IPS-18a (cell line): ENCODE results near the gene HMCN2.

Experiments
- H3K27ac ChIP-seq: one replicate; pipeline ENCODE4 v1.5.1; 2013; ENCODE audit warnings: low read length
- H3K27me3 ChIP-seq: one replicate; pipeline ENCODE4 v1.6.1; 2013; ENCODE audit warnings: mild to moderate bottlenecking, low read length; ENCODE audit not compliant: control insufficient read depth, insufficient read depth
- H3K36me3 ChIP-seq: one replicate; pipeline ENCODE4 v1.6.1; 2013; ENCODE audit warnings: low read depth, low read length; ENCODE audit not compliant: control insufficient read depth
- H3K4me1 ChIP-seq: one replicate; pipeline ENCODE4 v1.6.1; 2013; ENCODE audit warnings: low read depth, low read length; ENCODE audit not compliant: control insufficient read depth
- H3K4me3 ChIP-seq: one replicate; pipeline ENCODE4 v1.5.1; 2013; ENCODE audit warnings: low read length
- H3K9ac ChIP-seq: one replicate; pipeline ENCODE4 v1.6.1; 2013; ENCODE audit warnings: mild to moderate bottlenecking, low read length, moderate library complexity
- H3K9me3 ChIP-seq: one replicate; pipeline ENCODE4 v1.6.1; 2013; ENCODE audit warnings: low read depth, low read length; ENCODE audit not compliant: control insufficient read depth

The HMCN2 gene

DNA sequence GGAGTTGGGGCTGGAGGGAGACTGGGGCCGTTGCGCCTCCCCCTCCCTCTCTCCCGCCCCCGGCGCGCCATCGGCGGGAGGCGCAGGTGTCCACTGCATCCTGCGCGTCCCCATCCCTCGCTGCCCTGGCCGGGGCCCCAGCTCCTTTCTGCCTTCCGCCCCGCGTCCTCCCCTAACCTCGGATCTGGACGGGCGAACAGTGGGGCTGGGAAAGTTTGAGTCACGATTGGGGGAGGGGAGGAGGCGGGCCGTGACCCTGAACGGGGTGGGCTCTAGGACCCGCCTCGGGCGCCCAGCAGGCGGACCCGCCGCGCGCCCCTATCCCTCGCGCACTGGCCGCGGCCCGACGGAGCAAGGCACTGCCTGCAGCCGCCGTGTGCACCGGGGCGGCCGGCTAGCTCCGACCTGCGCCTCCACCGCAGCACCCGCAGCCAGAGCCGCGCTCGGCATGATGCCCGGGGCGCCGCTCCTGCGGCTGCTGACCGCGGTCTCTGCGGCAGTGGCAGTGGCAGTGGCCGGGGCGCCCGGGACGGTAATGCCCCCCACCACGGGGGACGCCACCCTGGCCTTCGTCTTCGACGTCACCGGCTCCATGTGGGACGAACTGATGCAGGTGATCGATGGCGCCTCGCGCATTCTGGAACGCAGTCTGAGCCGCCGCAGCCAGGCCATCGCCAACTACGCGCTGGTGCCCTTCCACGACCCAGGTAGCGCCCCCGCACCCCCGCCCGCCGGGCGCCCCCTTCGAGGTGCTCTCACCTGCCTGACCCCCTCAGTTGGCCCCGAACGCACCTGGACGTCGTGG lies at the start of gene HMCN2:
Gene HMCN2, plus strand, starts transcription at position 330 of the 805 bp plus-strand sequence. Its CDS starts 119 bp downstream, at position 449.
- H3K9ac ChIP-seq = peak within 1 kb of the TSS; percentile 14
- no peak within 1 kb of the TSS for H3K27ac ChIP-seq
- H3K4me1 ChIP-seq = peaks cover 20% of the 10 kb centered on the region
- H3K27me3 ChIP-seq = peaks cover 36% of the 10 kb centered on the region
- no peaks in the 10 kb centered on the region for H3K36me3 ChIP-seq
- H3K9me3 ChIP-seq = no peaks in the 10 kb centered on the region
- peak within 1 kb of the TSS; percentile 42 for H3K4me3 ChIP-seq

DNA sequence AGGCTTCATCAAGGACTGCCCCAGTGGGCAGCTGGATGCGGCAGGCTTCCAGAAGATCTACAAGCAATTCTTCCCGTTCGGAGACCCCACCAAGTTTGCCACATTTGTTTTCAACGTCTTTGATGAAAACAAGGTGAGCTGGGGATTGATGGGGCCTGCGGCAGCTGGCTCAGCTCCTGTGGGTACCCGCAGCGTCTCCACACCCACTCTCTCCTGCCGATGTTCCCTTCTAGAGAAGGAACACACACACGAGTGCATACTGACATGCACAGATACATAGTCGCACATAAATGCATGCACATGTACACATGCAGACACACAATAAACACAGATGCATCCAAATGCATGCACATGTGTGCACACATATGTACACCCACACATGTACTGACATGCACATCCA lies 47.7 kb upstream of the HMCN2 start:
- no peak overlapping the region for H3K4me3 ChIP-seq
- H3K4me1 ChIP-seq = peaks cover 12% of the 10 kb centered on the region
- H3K27ac ChIP-seq = no peak overlapping the region
- H3K36me3 ChIP-seq = peaks cover 6% of the 10 kb centered on the region
- no peaks in the 10 kb centered on the region for H3K9me3 ChIP-seq
- H3K9ac ChIP-seq = no peak overlapping the region
- H3K27me3 ChIP-seq = no peaks in the 10 kb centered on the region

DNA sequence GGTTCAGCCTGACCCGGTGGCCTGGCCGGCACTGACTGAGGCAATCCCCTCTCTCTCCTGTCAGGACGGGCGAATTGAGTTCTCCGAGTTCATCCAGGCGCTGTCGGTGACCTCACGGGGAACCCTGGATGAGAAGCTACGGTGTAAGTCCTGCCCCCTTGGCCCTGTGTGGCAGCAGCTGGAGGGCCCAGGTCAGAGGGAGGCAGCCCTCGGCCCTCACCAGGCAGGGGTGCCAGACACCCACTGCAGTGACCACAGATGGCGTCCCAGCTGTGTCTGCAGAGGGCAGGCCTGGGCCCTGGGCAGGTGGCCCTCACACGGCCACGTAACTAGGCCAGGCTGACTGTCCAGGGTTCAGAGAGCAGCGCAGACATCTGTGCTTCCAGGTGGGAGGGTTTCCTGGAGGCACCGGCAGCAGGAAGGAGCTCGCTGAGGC lies 45.9 kb upstream of the HMCN2 start:
- H3K27me3 ChIP-seq = no peaks in the 10 kb centered on the region
- H3K36me3 ChIP-seq = peaks cover 6% of the 10 kb centered on the region
- peaks cover 4% of the 10 kb centered on the region for H3K4me1 ChIP-seq
- H3K4me3 ChIP-seq = no peak overlapping the region
- H3K9me3 ChIP-seq = no peaks in the 10 kb centered on the region
- no peak overlapping the region for H3K27ac ChIP-seq
- no peak overlapping the region for H3K9ac ChIP-seq

- peaks cover 6% of the 10 kb centered on the region for H3K36me3 ChIP-seq
- H3K27ac ChIP-seq = no peak overlapping the region
- no peak overlapping the region for H3K9ac ChIP-seq
- no peaks in the 10 kb centered on the region for H3K27me3 ChIP-seq
- no peak overlapping the region for H3K4me3 ChIP-seq
- H3K4me1 ChIP-seq = no peaks in the 10 kb centered on the region
- H3K9me3 ChIP-seq = no peaks in the 10 kb centered on the region
These were observed 45.2 kb upstream of the HMCN2 start for GRCh38 chr9:130220352-130220751.

- peaks cover 5% of the 10 kb centered on the region for H3K36me3 ChIP-seq
- no peak overlapping the region for H3K27ac ChIP-seq
- no peak overlapping the region for H3K9ac ChIP-seq
- no peaks in the 10 kb centered on the region for H3K9me3 ChIP-seq
- H3K4me3 ChIP-seq = no peak overlapping the region
- H3K27me3 ChIP-seq = no peaks in the 10 kb centered on the region
- no peaks in the 10 kb centered on the region for H3K4me1 ChIP-seq
These were observed 42.7 kb upstream of the HMCN2 start for GRCh38 chr9:130222833-130223232.

DNA sequence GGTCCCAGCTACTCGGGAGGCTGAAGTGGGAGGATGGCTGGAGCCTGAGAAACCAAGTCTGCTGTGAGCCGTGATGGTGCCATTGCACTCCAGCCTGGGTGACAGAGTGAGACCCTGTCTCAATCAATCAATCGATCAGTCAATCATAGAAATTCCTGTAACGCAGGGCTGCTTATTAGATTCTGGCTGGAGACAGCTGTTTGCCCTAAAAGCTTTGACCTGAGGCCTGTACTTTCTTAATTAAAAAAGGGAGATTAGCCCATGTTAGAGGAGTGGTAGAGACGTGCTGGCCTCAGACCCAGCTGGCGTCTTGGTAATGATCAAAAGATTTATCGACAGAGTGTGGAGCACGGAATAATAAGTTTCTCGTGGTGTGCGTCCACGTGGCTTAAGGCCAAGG lies 40.5 kb upstream of the HMCN2 start:
- H3K27me3 ChIP-seq = no peaks in the 10 kb centered on the region
- H3K4me3 ChIP-seq = no peak overlapping the region
- no peak overlapping the region for H3K9ac ChIP-seq
- no peaks in the 10 kb centered on the region for H3K9me3 ChIP-seq
- H3K4me1 ChIP-seq = no peaks in the 10 kb centered on the region
- no peaks in the 10 kb centered on the region for H3K36me3 ChIP-seq
- no peak overlapping the region for H3K27ac ChIP-seq

DNA sequence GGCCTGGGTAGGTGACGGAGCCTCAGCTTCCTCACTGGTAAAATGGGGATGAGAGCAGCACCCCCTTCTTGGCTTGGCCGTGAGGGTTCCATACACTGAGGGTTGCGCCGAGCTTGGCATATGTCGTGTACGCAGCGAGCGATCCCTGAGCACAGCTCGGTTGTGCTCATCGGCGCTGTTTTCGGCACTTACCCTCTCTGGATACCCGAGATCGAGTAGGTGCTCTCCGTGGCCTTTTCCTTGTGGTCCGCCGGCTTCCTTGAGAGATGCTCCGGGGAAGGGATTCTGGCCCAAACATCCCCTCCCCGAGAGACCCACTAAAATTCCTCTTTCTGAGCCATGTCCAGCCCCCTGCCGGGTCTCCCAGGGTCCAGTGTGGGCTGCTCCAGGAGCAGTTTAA lies 40.0 kb upstream of the HMCN2 start:
- no peaks in the 10 kb centered on the region for H3K4me1 ChIP-seq
- H3K4me3 ChIP-seq = no peak overlapping the region
- no peaks in the 10 kb centered on the region for H3K27me3 ChIP-seq
- H3K27ac ChIP-seq = no peak overlapping the region
- no peaks in the 10 kb centered on the region for H3K9me3 ChIP-seq
- no peaks in the 10 kb centered on the region for H3K36me3 ChIP-seq
- H3K9ac ChIP-seq = no peak overlapping the region

DNA sequence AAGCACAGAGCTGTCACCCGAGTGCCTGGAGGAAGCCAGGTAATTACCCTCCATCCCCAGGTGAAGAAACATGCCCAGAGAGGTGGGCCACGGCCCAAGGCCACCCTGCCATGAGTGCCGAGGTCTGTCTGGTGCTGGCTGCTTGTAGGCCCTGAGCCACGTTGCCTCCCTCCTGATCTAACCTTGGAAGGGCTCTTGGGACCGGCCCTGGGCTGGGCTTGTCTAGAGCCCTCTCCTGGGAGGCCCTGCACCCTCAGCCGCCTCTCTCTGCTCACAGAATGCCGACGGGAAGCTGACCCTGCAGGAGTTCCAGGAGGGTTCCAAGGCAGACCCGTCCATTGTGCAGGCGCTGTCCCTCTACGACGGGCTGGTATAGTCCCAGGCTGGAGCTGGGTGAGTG lies 39.4 kb upstream of the HMCN2 start:
- Histone ChIP-seq H3K9ac (no peak overlapping the region), H3K9me3 (no peaks in the 10 kb centered on the region), H3K4me3 (no peak overlapping the region), H3K27ac (no peak overlapping the region), H3K27me3 (no peaks in the 10 kb centered on the region), H3K36me3 (no peaks in the 10 kb centered on the region), H3K4me1 (no peaks in the 10 kb centered on the region)

DNA sequence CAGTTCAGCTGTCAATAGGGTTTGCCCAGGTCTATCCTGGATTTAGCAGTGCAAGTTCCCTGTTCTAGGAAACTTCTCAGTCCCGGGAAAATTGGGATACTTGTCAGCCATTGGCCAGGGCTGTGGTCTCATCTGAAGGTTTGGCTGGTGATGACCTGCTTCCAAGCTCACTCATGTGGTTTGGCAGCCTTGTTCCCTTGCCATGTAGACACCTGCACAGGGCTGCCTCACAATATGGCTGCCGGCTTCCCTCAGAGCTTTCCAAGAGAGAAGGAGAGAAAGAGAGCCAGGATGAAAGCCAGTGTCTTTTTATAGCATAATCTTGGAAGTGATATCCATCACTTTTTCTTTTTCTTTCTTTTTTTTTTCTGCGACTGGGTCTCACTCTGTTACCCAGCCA lies 37.7 kb upstream of the HMCN2 start:
- Histone ChIP-seq H3K36me3 (no peaks in the 10 kb centered on the region), H3K4me3 (no peak overlapping the region), H3K27me3 (no peaks in the 10 kb centered on the region)

DNA sequence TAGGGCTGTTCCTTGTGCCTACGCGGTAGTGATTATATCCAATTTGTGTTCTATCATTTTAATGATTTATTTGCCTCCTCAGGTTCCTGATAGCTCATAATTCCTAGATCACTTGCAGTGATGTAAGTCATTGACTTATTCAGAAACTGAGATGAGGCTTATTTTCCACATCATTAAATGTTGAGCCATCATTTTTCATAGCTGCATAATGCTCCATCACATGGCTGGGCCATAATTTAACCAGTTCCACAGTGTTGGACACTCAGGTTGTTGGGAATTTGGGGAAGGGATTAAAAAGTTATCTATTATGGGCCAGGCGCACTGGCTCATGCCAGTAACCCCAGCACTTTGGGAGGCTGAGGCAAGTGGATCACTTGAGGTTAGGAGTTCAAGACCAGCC lies 35.8 kb upstream of the HMCN2 start:
- no peaks in the 10 kb centered on the region for H3K27me3 ChIP-seq
- no peak overlapping the region for H3K27ac ChIP-seq
- H3K9me3 ChIP-seq = no peaks in the 10 kb centered on the region
- peaks cover 4% of the 10 kb centered on the region for H3K36me3 ChIP-seq
- H3K4me3 ChIP-seq = no peak overlapping the region
- no peaks in the 10 kb centered on the region for H3K4me1 ChIP-seq
- H3K9ac ChIP-seq = no peak overlapping the region

More for the DNA sequence above, 37.7 kb upstream of the HMCN2 start:
- H3K4me1 ChIP-seq = no peaks in the 10 kb centered on the region
- H3K9me3 ChIP-seq = no peaks in the 10 kb centered on the region
- H3K9ac ChIP-seq = no peak overlapping the region
- H3K27ac ChIP-seq = no peak overlapping the region

DNA sequence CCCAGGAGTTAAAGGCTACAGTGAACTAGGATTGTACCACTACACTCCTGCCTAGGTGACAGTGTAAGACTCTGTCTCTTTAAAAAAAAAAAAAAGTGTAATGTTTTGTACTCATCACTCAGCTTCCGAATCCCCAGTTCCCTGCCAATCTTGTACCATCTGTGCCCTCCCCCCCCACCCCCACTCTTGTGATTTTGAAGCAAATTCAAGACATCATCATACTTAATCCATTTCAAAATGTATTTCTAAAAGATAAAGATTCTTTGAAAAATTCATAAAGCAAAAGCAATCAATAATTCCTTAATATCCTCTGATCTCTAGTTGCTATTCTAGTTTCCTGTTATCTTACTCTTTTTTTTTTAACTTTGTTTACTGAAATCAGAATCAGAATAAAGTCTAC lies 34.9 kb upstream of the HMCN2 start:
- H3K4me3 ChIP-seq = no peak overlapping the region
- H3K27ac ChIP-seq = no peak overlapping the region
- H3K9ac ChIP-seq = no peak overlapping the region
- H3K4me1 ChIP-seq = no peaks in the 10 kb centered on the region
- H3K9me3 ChIP-seq = no peaks in the 10 kb centered on the region
- H3K27me3 ChIP-seq = no peaks in the 10 kb centered on the region
- peaks cover 4% of the 10 kb centered on the region for H3K36me3 ChIP-seq

GRCh38 chr9:130232899-130233586 lies 32.5 kb upstream of the HMCN2 start:
- no peaks in the 10 kb centered on the region for H3K4me1 ChIP-seq
- no peaks in the 10 kb centered on the region for H3K27me3 ChIP-seq
- H3K36me3 ChIP-seq = peaks cover 4% of the 10 kb centered on the region
- H3K9ac ChIP-seq = no peak overlapping the region
- no peak overlapping the region for H3K4me3 ChIP-seq
- H3K27ac ChIP-seq = no peak overlapping the region
- no peaks in the 10 kb centered on the region for H3K9me3 ChIP-seq
